ENCODE data around the gene B4GALNT3. TPM values are rescaled to one million over a fixed set of nuclear protein-coding genes. Genes with fewer than 3 reads are reported as not detected.

Gene B4GALNT3
- total and polyA plus RNA-seq, 2 of the 13 experiments (the other 11 are each of a cell fraction or from before 2014, with no cell fraction given): 3.2 to 4.4 TPM

- TF ChIP-seq ZNF850 (CRISPR knock-in tag; conservative IDR thresholded peaks at IDR 0.05): no peak
- TF ChIP-seq RNF2 (conservative IDR thresholded peaks at IDR 0.05; ENCODE audit: low read depth): no peak
- TF ChIP-seq THAP7 (CRISPR knock-in tag; IDR thresholded peaks at IDR 0.05): no peak
- TF ChIP-seq ISX (CRISPR knock-in tag; conservative IDR thresholded peaks at IDR 0.05): no peak
- no peak for TF ChIP-seq PRPF4 (IDR thresholded peaks at IDR 0.05; ENCODE audit: low read depth, low read length, poor library complexity, severe bottlenecking)
- TF ChIP-seq HMGA1 (CRISPR knock-in tag; conservative IDR thresholded peaks at IDR 0.05): no peak
- TF ChIP-seq BRD4 (CRISPR knock-in tag; IDR thresholded peaks at IDR 0.05): no peak
- no peak for TF ChIP-seq HES4 (CRISPR knock-in tag; IDR thresholded peaks at IDR 0.05; ENCODE audit: borderline replicate concordance)
- peak; percentile 95 for TF ChIP-seq SKIL (CRISPR knock-in tag; IDR thresholded peaks at IDR 0.05; ENCODE audit: borderline replicate concordance)
- TF ChIP-seq MIXL1 (CRISPR knock-in tag; IDR thresholded peaks at IDR 0.05): peak; percentile 97
- peak; percentile 90 for TF ChIP-seq NR2F2 (IDR thresholded peaks at IDR 0.05; ENCODE audit: borderline replicate concordance, low read depth)
- no peak for TF ChIP-seq SOX6 (IDR thresholded peaks at IDR 0.05)
- TF ChIP-seq SOX6 (CRISPR knock-in tag; IDR thresholded peaks at IDR 0.05): peak; percentile 94
- TF ChIP-seq SRF (IDR thresholded peaks at IDR 0.05; ENCODE audit: low read depth, low read length): no peak
- no peak for TF ChIP-seq ZNF749 (CRISPR knock-in tag; IDR thresholded peaks at IDR 0.05; ENCODE audit: borderline replicate concordance)
- TF ChIP-seq ZNF570 (CRISPR knock-in tag; IDR thresholded peaks at IDR 0.05; ENCODE audit: borderline replicate concordance): no peak
- TF ChIP-seq PPARG (CRISPR knock-in tag; conservative IDR thresholded peaks at IDR 0.05): peak; percentile 92
- peak; percentile 87 for TF ChIP-seq ONECUT2 (CRISPR knock-in tag; IDR thresholded peaks at IDR 0.05)
- peak; percentile 67 for TF ChIP-seq ZNF574 (CRISPR knock-in tag; IDR thresholded peaks at IDR 0.05)
- TF ChIP-seq MXD4 (CRISPR knock-in tag; IDR thresholded peaks at IDR 0.05): no peak
- TF ChIP-seq SP2 (CRISPR knock-in tag; IDR thresholded peaks at IDR 0.05): 0 out of 2 replicates have a peak, but pooled peaks have one; percentile 34
- TF ChIP-seq ZNF607 (CRISPR knock-in tag; IDR thresholded peaks at IDR 0.05; ENCODE audit: borderline replicate concordance): peak; percentile 77; the same call in 1 of the 2 replicates
- TF ChIP-seq HOXA3 (CRISPR knock-in tag; IDR thresholded peaks at IDR 0.05): peak; percentile 85
- TF ChIP-seq NR2F1 (CRISPR knock-in tag; IDR thresholded peaks at IDR 0.05): peak in 1 of 2 experiments; percentile 53
- no peak for TF ChIP-seq AGO1 (IDR thresholded peaks at IDR 0.05; ENCODE audit: low read depth, low read length, poor library complexity, severe bottlenecking)
Measured at GRCh38 chr12:585062-586061, 125.6 kb downstream of the B4GALNT3 start (continued).
